NCI-H1694 treated with DMSO at 0.1 percent for 48 hours (cell line): ENCODE measurements around the gene CNTNAP2.

Source experiments
- DNase-seq: peaks from one replicate; lab custom pipeline; 2025; lab: John Stamatoyannopoulos, UW

Gene CNTNAP2

DNA sequence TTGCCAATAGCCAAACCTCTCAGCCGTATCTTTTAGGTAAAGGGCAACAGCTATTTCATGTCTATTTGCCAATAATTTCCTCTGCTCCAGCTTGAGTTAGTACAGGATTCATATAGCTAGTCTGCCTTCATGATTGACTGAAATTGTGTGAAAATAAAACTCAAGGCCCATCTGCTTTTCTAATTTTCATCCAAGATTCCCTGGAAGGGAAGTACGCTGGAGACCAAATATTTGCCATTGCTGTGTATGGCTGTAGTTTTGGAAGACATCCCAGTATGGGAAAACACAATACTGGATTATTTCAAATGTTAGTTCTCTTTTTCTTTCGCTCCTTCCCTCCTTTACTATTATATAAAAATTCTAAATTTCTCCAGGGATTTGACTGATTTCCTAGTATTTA is 652.4 kb downstream of the CNTNAP2 start:
- DNase-seq: peak; percentile 94

DNA sequence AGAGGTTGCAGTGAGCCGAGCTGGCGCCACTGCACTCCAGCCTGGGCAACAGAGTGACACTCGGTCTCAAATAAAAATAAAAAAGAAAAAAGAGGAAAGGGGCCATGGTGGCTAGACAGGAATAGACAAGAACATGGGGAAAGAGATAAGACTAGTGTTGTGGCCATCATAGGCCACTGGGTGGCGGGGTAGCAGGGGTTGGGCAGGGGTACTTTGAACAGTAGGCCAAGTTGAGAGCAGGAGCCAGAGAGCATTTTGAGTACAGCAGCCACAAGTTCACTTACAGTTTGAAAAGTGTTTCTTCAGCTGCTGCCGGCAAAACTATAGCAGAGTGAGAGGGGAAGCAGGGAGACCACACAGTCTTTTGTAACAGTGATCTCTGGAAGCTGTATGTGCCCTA is 656.0 kb downstream of the CNTNAP2 start:
- no peak for DNase-seq

DNA sequence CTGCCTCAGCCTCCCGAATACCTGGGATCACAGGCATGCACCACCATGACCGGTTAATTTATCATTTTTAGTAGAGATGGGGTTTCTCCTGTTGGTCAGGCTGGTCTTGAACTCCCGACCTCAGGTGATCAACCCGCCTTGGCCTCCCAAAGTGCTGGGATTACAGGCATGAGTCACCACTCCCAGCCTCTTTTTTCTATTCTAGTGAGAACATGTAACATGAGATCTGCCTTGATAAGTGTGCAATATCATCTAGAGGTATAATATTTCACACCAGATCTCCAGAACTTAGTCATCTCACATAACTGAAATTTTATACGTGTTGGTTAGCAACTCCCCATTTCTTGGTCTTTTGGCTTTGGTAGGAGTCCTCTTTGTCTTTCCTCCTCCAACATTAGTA is 656.9 kb downstream of the CNTNAP2 start:
- no peak for DNase-seq

DNA sequence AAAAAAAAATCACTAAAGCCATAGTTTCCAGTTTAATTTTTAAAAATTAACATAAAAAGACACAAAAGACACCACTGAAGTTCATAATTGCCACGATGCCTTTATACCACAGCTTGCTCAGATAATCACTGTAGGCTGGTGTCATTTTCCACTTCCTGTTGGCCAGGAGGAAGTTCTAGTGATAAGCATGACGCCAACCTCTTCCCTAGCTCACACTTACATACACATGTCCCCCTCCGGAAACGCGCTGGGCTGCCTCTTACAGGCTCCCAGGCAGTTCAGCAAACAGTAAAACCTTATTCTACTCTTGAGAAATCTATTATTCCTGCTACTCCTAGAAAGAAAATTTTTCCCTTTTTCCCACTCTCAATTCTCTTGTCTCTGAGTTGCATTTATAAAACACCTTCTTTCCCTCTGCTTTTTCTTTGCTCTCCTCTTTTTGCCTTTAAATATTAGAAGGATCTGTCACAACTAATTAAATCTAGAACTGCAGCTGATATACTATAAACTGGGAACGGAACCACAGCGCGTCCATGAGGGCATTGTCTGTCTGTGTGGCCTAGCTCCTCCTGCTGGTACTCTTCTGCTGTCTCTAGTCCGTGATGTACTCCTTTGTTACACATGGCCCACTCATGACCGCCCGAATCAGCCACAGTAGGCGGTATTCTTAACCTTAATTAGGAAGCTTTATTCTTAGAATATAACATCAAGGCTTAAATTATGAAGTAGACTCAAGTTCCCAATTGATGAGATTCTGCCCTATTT is 664.9 kb downstream of the CNTNAP2 start:
- no peak for DNase-seq

DNA sequence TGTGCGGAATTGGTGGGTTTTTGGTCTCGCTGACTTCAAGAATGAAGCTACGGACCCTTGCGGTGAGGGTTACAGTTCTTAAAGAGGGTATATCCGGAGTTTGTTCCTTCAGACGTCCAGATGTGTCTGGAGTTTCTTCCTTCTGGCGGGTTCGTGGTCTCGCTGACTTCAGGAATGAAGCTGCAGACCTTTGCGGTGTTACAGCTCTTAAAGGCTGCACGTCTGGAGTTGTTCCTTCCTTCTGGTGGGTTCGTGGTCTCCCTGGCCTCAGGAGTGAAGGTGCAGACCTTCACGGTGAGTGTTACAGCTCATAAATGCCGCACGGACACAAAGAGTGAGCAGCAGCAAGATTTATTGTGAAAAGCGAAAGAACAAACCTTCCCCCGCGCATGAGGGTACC is 670.7 kb downstream of the CNTNAP2 start:
- DNase-seq: no peak

DNA sequence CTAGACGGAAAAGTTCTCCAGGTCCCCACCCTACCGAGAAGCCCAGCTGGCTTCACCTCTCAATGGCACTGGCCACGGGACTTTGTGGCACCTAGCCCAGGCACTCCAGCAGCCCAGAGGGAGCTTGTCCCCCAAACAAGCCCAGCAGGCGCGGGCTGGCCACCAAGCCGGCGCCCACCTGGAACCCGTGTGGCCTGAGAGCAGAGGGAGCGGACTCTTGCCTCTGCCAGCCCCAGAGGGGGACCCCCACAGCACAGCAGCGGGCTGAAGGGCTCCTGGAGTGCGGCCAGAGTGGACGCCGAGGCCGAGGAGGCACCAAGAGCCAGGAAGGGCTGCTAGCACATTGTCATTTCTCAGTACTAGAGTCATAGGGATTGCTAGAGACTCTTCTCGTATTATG is 671.4 kb downstream of the CNTNAP2 start:
- DNase-seq: no peak

DNA sequence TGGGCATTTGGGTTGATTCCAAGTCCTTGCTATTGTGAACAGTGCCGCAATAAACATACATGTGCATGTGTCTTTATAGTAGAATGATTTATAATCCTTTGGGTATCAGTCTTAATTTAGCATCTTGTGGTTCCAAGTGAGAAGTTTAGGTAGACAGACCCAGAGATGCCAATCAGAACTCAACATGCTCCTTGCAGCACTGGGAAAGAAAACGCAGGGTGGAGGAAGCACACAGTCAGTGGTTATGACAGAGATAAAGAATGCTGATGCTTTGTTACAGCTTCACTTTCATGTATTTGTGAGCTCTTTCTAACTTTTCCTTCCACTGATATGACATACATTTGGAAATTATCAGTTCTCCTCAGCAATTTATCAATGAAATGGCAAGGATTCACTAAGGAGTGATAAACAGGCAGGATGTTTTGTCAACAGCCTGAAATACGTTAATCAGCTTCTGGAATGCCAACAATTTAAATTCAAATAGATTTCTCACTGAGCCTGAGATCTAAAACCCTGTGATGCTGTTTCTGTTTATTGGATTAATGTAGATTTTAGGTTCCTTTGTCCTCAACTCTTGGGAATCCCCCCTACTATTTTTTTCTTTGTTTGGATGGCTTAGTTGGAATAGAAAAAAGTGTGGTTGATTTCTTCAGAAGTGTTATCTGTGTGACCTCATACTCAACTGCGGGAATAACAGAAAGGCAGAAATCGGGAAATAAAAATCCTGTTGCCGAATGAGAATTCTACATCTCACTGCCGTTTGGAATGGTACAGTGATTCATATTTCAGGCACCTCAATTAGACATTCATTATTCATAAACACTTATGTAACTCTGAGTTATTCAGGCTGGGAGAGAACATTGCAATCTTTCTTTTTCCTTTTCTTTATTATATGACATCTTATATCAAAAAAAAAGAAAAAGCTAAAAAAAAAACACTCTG is 675.0 kb downstream of the CNTNAP2 start:
- no peak for DNase-seq

DNA sequence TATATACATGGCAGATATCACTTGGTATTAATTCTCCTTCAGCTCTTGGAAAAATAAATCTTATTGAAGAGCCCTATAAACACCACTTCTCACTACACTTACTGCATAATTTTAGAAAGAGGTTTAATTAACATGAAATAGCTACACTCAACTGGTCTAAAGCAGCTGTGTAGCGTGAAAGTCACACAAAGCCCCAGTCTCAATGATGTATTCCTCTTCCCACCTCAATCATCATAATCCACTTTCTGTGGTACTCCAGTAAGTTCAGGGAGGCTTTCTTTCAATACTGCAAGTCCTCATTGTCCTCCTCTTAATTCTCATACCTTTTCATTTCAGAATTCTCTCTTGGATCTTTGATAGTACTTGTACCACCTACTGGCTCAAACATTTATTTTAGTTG is 688.0 kb downstream of the CNTNAP2 start:
- no peak for DNase-seq

DNA sequence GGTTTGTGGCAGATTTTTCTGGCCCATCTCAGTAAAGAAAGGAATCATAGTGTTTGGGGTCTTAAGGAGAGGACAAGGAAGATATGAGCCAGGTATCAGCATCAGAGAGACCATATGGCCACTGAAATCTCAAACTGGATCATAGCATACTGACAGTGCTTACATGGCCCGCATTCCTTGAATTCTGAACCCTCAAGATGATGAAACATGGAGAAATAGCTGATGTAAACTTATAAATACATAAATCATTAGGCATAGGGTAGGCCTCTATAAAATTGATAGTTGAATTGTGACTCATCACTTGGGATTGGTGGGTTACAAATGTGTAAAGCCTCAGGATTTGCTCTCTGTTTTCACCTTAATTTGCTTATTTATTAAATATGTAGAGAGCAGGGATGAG is 688.5 kb downstream of the CNTNAP2 start:
- no peak for DNase-seq

DNA sequence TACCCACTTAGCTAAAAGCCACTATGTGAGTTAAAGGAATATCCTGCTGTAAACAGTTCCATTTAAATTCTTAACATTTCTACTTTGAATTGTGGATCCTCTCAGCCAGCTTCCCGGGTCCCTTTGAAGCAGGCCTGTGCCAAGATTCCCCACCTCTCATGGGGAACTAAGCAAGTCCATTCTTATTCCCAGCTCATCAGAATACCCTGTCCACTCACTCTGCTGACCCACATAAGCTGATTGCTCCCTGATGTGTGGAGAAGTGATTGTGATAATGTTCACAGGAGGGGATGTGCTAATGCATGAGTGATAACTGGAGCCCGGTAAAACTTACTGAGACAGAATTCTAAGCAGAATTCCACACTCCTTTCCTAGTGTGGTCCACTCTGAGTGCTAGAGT is 709.7 kb downstream of the CNTNAP2 start:
- DNase-seq: no peak

DNA sequence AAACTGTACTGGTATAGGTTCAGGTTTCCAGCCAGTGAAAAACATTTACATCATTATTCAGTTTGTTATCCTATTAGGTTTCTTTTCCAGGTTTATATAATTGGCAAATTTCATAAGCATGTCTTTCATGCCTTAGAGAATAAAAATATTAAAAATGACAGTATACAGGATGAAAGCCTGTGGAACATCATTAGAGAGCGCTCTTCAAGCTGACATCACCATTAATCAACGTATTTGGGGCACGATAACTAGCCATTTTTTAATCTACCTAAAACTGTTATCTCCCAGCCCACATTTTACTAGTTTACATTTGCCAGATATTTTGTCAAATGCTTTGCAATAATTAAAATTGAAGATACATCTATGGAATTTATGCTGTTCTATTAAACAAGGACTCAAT is 714.1 kb downstream of the CNTNAP2 start:
- no peak for DNase-seq

DNA sequence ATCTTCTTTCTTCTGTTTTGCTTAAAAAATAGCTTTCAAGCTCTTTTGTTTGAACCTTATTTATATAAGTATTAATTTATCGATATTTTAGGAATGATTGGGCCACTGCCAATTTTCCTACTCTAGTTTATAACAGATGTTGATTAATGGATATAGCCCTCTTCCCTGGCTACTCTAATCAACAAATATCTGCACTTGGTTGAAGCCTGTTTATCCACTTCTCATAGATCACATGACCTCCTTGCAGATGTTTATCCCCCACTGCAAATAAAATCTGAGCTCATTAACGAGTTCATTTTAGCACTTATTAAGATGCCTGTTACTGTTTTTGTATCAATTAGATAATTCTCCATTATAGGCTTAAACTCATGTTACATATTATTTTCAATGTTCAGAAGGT is 715.3 kb downstream of the CNTNAP2 start:
- no peak for DNase-seq

DNA sequence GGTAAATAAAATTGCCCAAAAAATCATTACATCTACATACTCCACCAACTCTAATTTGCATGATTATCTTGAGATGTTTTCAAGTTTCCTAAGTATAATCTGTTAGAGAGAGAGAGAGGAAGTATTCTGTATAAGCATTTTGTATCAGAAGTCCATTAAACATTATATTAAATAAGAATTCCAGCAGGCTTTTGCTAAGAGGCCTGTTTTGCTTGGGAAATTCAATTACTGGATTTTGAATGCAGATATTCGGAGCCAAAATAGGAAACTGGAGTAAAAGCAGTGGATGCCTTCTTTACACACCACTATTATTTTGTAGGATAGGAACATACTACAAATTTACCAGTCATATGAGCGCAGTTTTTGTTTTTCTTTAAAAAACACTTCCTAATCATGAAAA is 727.8 kb downstream of the CNTNAP2 start:
- DNase-seq: no peak

DNA sequence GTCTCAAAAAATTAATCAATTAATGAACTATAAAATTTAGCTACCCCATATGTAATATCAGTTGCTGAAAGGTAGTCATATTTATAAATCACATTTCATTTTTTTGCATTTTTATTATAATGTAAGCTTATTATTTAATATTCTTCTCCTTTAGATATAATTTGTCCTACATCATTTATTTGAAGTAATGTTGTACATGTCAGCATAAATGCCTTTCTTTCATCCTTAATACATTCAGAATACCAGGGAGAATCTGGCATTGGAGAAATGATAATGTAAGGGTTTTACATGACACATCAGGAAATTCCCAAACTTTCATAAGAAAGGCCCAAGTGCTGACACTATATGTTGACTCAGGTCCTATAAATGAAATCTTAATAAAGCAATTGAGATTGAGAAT is 742.1 kb downstream of the CNTNAP2 start:
- no peak for DNase-seq

DNA sequence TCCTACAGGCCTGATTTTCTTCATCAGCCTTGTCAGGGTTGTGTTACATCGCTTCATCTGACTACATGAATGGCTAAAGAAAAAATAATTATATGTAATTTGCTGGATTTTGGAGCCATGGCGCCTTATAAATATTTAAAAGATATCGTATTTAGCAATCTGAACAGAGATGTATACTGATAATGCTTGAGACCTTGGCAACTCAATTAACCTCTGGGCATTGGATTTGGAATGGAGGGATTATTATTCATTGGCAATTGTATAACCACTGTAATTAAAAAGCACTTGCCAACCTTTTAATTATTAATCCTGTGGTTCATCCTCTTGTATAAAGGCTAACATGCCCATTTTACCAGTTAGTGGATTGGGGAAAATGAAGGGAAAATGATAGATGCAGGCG is 745.1 kb downstream of the CNTNAP2 start:
- no peak for DNase-seq

DNA sequence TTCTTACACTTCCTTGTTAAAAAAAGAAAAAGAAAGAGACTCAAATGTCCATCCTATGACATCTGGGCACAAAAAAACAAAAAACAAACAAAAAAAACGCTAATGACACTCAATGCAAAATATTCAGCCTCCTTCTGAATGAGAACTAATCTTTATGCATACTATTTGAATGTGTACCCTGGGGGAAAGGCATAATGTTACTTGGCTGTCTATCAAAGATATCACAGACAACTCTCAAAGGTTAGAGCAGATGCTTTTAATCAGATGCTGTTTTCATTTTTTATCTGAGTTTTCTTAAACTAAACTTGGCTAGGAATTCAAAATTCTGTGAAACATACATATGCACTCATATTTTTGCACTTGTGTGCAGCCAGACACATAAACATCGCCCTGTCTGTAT is 745.8 kb downstream of the CNTNAP2 start:
- DNase-seq: no peak

DNA sequence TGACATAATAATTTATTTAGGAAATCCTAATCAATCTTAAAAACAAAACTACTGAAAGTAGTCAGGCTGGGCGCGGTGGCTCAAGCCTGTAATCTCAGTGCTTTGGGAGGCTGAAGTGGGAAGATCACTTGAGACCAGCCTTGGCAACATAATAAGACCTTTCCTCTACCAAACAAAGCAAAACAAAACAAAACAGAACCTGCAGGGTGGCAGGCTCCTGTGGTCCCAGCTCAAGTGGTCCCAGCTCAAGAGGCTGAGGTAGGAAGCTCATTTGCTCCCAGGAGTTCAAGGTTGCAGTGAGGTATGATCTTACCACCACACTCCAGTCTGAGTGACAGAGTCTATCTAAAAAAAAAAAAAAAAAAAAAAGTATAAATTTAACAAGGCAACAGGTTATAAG is 748.0 kb downstream of the CNTNAP2 start:
- DNase-seq: no peak

DNA sequence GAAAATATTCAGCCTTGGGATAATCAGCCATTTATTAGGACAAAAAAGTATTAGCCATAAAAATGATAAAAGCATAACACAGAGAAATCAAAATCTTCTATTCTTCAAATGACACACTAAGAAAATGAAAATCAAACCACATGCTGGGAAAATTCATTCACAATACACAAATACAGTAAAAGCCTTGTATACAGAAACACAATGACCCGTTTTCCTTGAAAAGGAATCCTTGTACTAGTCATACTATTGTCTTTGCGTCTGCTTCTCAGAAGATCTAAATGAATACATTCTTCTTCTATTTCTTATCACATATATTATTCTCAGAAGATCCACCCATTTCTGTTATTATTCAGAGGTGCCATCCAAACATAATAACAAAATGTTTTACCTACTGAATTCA is 749.1 kb downstream of the CNTNAP2 start:
- no peak for DNase-seq

DNA sequence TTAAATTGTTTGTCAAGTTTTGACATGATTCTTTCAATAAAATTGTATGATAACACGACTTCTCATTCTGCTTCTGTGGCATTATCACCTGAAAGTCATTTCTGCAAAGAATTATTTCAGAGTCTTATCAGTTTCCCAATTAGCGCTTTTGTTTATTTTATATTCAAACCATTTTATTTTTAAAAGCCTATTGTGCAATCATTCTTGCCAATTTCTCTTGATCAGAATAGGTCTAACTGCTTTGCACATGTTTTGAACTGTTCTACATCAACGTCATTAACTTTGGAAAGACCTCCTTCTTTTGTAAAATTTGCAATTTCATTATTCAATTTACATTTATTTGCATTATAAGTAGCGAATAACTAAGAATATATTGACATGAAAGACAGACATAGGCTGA is 758.1 kb downstream of the CNTNAP2 start:
- DNase-seq: no peak

DNA sequence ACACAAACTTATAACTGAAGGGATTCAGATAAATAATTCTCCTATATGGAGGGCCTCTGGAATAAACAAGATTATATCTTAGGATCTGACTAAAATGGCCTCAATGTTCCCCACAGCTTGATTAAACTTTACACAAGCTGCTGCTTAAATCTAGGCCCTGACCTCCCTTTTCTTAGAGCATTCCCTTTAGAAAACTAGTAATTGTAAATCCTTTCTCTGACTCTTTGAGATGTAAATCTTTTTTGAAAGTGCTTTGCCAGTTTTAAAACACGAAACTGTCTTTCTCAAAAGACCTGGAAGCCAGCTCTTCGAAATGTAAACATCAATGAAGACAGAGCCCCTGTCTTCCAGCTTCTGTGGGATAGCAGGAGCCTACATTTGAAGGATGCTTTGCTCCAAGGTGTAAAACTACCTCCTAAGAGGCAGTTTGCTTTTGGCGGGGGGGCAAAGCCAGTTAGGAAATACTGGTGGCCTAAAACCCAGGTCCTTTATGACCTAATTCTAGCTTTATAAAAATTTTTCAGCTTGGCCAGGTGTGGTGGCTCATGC is 758.7 kb downstream of the CNTNAP2 start:
- DNase-seq: no peak

DNA sequence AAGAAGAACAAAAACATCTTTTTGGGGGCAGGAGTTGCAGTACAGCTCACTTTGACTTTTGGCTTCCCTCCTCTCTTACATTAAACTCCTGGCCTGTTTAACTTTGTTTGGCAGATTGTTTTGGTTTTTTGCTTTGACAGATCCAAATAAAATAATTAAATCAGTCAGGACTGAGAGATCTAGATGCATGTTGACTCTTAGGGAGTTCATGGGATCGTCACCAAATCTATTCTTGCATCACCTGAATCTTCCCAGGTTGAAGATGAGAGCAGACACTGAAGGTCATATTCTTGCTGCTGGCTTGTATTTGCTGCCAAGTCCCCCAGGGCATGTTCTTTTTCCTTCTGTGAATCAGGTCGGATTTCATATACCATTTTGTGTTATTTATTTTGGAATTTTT is 759.4 kb downstream of the CNTNAP2 start:
- DNase-seq: no peak

DNA sequence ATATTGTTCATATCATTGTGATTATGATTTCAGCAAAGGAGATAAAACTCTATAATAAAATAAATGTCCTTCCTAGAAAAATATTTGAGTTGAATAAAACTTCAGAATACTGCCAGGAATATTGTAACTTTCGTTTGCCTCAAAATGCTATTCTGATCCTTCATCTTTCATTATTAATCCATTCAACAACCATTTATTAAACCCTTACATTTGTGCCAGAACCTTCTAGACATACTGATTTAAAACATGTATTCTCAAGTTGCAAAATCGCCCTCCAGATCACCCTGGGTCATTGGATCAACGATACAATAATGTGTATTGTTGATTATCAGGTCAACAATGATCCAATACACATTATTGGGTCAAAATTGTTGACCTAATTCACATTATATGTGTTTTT is 759.8 kb downstream of the CNTNAP2 start:
- no peak for DNase-seq

DNA sequence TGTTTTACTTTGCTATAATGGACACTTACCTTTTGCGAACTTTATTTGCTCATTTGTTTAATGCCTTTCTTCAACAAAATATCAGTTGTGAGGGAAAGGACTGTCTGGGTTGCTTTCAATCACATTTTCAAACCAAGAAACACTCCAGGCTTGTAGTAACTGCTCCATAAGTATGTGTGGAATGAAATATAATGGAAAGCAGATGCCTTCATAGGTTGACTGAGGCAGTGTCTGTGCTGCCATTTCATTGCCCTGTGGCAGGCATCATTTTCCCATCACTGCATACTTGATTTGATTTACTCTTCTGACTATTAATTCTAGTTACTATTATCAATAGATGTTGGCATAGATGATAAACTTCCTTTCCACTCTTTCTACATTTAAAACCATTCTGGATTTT is 762.3 kb downstream of the CNTNAP2 start:
- no peak for DNase-seq
